GM19351 (cell line): Measurements from ENCODE around the gene EEPD1.
"Not testable (repeated sequence)": the region's sequence is repeated elsewhere in the genome, so short reads cannot be mapped to it uniquely, and the experiment has no call there.

Experiments
- ATAC-seq: cut with Tn5 transposase; IDR thresholded peaks from one replicate; pipeline ENCODE4 v1.9.1; 2021; ENCODE audit warnings: mild to moderate bottlenecking, moderate library complexity; ENCODE audit not compliant: unreplicated experiment

EEPD1 gene

DNA sequence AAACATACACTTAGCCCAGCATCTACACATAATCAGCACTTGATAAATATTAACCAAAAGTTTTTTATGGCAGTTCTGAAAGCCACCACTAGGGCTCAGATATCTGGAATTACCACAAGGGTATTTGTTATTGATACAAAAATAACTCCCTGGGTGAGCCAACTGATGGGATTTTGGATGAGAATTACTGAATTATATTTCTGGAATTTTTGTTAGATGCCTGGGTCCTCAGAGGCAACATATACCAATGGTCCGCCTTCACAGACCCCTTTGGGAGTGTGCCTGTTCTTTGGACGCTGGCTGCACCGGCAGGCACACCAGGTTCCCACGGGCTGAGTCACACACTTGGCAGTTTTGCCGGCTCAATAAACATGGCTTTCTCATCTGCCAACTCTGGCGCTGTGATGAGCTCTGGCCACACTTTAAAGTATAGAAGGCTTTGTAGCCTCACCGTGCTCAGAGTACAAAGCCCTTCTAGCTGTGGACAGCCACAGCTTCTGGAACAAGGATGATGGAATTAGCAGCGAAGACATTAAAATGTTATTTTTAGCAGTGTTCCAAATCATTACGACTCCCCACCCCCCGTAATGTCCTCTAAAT is 24.5 kb upstream of the EEPD1 start:
- ATAC-seq: no peak

DNA sequence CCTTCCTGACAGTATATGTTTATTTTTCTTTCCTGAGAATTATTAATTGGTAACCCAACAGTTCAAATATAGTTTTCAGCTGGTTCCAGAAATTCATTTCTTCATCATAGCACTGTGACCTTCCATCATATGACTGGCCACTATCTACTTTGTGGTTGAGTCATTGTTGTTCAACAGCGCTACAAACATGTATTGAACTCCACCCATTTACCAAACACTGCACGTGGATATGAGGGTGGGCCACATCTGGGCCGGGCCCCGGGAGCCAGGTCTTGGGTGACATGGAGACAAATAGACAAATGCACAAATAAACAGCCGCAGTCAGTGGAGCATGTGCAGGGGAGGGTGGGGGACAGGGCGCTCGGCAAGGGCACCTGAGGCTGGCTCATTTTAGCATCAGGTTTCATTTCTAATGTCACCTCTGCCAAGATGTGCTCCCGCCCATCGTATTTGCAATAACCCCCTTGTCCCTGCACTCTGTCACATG is 24.0 kb upstream of the EEPD1 start:
- no peak for ATAC-seq

DNA sequence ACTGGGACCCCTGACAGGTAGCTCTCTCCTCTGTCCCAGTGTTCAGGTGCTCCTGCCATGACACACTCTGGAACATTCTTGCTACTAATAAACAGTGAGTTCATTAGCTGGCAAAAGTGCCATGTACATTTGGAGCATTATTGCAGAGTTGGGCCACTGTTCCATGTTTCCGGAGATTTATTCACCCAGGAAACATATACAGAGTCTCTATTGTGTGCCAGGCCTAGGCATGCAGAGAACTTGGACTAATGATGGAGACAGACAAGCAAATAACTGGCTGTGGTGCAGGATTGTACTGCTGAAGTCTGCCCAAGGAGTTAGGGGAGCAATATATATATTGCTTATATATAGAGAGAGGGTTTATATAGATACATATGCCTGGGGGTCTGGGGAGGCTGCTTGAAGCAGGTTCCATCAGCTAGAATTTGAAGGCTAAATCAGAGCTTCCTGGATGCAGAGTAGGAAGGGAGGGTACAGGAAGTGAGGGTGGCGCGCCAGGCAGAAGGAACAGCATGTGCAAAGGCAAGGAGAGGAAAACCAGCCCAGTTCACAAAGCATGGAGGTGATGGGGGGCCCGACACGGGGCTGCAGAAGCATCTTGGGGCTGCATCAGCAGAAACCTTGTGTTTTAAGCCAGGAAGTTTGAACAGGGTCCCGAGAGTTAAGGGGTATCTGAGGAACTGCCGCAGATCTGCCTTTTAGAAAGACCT is 22.7 kb upstream of the EEPD1 start:
- ATAC-seq: no peak

DNA sequence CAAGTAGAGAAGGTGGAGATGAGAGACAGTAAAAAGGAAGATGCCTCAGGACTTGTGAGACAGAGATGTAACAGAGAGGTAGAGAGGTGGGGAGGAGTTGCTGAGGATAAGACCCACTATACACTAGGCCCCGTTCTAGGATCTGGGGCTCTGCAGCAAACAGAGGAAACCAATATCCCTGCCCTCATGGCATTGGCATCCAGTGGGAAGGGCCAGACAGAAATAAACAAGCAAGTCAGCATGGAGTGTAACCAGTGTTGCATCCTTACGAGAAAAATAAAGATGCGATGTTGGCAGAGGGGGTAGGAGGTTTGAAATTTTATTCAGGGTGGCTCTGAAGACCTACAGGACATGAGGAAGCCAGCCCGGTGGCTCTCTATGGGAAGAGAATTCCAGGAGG is 22.0 kb upstream of the EEPD1 start:
- ATAC-seq: no peak

DNA sequence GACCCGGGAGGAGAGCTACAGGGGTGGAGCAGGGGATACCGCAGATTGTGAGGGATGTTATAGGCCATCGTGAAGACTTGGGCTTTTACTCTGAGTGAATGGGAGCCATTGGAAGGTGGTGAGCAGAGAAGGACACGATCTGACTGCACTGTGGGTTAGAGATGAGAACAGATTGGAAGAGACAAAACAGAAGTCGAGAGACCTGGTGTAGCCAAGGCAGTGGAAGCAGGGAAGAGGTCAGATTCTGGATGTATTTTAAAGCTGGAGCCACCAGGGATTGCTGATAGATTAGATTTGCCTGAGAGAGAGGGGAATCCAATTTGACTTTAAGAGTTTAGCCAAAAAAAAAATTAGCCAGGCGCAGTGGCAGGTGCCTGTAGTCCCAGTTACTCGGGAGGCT is 21.6 kb upstream of the EEPD1 start:
- no peak for ATAC-seq

DNA sequence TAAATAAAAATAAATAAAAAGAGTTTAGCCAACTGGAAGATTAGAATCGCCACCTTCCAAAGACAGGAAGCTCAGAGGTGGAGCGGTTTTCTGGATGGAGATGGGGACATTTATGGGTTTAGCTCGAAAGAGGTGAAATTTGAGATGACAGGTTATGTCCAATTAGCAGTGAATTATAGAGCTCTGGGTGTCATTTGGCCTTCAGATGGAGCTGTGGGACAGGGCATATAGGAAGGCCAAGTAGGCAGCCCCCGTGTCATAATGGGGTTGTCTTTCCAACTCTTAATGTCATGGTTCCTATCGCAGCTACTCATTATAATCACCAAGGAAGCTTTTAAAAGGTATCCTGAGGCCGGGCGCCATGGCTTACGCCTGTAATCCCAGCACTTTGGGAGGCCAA is 21.0 kb upstream of the EEPD1 start:
- no peak for ATAC-seq

DNA sequence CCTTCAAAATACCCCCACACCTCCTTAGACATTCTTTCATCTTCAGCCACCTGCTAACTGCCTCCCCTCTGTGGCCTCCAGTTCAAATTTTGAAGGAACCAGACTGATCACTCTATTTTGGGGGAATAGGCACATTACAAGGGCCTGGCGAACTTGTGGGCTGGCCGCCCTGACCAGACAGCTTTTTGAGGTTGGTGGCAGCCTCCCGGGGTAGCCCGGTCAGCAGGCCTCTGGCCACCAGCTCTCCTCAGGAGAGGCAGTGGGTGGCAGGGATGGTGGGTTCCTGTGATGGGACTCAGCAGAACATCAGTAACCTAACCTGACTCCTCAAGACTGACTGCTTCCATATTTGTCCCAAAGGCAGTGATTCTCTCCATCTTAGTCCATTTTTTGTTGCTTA is 17.4 kb upstream of the EEPD1 start:
- ATAC-seq: no peak

DNA sequence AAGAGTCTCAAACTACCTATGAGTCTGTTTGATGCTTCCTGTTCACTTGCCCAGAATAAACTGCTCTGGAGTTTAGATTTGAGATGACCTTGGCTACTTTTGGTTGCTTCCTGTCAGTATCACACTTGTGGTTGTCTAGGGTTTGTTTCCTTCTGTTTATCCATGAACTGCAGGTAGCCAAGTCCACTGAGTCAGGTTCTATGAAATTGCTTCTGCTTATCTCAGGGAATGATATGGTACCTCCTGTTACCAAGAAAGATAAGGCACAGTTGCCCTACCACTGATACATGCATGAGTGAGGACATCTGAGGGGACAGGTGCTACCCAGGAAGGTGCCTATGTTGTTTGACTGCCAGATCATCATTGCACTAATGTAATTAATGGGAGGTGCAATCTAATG is 15.8 kb upstream of the EEPD1 start:
- ATAC-seq: no peak

DNA sequence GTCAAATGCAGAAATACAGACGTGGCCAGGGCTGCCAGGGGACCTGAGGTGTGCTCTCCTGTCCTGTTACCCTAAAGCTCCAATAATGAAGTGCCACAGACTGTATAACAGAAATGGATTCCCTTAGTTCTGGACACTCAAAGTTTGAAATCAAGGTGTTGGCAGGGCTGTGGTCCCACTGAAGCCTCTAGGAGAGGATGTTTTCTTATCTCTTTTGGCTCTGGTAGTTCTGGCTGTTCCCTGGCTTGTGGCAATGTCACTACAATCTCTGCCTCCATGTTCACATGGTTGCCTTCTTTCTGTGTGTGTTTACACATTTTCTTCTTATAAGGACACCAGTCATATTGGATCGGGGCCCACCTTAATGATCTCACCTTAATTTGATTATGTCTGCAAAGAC is 15.3 kb upstream of the EEPD1 start:
- no peak for ATAC-seq

DNA sequence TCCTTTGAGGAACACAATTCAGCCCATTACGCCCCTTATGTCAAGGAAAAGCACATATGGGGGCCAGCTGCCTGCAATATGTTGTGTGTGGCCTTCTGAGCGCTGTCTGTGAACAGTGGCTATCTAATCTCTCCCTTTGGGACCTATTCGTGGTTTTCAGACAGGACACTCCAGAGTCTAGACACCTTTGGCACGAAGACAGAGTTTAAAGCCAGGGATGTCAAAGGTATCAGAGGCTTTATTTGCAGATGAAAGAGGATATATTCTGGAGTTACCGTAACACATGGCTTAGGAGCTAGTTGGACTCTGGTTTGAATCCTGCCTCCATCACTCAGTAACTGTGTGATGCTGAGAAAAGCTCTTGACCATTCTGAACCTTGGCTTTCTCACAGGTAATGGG is 14.8 kb upstream of the EEPD1 start:
- ATAC-seq: no peak

DNA sequence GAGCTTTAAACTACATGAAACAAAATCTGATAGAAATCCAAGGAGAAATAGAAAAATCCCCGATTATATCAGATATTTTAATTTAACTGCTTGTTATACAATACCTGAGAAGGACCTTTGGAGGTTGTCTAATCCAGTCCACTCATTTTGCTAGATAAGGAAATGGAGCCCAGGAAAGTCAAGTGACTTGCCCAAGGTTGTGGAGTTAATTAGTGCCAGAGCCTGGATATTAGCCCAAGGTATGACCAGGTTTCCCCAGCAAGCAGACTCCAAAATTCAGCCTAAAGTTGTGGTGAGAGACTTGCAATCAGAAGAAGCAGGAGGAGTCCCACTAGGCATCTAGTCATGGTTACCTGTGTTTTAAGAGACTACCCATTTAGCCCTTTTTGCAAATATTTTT is 11.7 kb upstream of the EEPD1 start:
- no peak for ATAC-seq

DNA sequence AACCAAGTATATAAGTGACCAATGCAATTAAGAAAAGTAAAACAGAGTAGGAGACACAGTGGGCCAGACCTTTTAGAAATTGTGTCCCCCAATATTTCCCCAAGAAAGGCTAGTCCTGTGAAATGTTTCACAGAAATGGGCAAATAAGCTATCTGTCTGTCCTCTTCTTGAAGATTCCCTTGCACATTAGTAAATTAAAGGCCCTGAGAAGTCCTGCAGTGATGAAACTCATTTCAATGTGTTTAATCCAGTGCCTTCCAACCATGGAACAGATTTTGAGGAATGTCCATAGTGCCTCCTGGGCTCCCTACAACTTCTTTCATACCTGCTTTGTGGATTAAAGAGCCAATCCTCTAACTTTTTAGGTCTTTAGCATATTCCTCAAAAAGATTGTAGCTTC is 11.2 kb upstream of the EEPD1 start:
- no peak for ATAC-seq

DNA sequence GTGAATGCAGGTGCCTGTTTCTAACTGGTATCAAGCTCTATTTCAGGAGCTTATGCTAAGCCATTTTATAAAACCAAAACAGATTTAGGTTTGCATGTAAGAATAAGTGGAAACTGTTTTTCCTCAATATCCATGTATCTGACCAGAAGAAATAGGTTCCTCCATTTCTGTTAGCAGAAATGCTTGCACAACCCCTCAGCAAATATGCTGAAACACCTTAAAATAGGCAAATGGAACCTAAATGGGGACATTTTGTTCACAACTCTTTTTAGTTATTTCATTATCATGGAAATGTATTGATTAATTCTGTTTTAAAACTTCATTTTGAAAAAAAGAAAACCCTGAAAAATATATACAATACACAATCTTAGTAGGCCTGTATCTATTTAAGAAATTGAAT is 8.9 kb upstream of the EEPD1 start:
- no peak for ATAC-seq

DNA sequence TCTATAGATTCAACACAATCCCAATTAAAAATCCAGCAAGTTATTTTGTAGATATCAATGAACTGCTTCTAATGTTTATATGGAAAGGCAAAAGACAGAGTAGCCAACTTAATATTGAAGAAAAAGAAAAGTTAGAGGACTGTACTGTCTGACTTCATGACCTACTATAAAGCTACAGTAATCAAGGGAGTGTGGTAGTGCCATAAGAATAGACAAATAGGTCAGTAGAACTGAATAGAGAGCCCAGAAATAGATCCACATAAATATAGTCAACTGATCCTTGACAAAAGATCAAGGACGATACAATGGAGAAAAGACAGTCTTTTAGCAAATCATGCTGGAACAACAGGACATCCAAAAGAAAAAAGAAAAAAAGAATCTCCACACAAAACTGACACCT is 7.4 kb upstream of the EEPD1 start:
- no peak for ATAC-seq

DNA sequence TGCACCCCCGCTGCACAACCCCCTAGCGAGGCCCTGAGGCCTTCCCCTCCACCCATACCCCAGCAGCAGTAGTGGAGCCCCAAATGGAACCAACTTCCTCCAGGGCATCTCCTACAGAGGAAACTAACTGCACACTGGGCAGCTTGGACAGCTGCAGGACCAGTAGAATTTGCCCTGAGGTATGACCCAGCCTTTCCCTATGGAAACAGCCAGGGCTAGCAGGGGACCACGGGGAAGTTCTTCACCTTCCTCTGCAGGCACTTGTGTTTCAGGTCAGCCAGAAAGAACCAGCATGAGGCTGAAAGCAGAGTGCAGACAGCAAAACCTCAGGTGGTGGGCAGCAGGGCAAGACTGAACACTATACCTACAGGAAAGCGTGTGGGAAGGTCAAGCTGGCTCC is 5.7 kb upstream of the EEPD1 start:
- no peak for ATAC-seq

DNA sequence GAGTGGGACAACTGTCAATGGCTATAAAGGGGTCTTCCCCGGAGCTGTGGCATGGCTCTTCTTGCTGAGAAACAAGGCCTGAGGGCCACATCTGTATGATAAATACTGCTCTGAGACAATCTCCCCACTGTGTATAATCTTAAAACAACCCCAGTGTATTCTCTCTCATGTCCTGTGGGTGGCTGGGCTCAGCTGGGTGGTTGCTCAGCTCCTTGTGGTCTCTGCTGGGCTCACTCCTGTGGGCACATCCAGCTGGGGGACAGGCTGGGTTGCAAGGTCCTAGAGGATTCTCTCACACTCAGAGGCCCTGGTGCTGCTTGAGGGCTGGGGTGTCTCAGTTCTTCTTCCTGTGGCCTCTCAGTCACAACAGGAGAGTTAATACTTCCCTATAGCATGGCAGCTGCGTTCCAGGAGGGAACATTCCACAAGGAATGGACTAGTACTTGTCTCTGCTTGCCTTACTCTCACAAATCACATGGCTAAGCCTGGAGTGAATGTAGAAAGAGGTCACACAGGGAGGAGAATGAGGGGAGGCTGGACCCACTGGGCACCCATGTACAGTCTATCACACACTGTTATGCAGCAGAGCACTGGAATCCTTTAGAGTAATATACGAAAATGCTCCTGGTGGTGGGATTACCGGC is 4.5 kb upstream of the EEPD1 start:
- ATAC-seq: no peak

DNA sequence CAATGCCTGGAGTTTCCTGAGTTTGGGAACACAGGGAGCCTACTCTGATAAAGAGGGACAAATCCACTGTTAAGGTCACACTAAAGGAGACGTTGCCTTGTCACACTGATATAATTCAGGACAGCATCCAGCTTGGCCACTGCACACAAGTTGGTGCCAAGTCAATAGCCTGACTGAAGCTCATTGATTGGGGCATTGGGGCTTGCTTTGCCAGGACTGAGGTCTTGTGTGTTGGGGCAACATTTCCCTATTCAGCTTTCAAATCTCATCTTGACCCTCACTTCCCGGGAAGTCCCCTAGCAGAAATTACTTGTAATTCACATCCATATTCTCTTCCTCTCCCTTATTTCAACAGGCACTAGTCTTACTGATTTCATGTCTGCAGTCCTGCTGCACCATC is 3.8 kb upstream of the EEPD1 start:
- ATAC-seq: not testable (repeated sequence)

DNA sequence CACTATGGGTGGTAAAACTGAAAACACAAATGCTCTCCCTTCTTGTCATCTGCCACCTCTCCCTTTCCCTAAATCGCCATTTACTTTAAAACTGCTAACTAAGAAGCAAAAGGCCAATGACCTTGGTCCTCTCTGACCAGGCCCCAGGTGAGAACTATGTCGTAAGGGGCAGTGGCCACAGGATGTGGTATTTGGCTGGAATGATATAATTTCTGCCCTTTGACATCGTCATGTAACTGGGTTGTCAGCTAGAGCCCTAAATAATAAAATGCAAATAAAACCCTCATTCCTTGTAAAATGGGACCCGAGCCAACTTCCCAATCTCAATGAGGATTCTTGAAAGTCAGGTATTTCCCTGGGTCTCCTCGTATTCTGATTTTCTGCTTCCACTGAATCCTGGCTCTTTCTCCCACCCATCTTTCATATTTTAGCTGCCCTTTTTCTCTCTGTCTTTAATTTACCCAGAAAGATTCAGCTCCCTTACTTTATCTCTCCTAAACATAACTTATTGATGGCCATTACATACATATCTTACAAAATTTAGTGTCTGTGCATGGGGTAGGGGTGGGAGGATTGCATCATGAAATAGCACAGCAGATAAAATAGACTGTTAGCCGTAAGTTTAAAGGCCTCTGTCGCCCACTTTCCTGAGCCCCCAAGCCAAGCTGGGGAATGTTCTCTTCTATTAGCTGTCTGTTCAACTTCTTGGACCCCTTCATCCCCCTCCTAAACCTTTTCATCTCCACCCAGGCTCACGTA is 3.2 kb upstream of the EEPD1 start:
- ATAC-seq: no peak

DNA sequence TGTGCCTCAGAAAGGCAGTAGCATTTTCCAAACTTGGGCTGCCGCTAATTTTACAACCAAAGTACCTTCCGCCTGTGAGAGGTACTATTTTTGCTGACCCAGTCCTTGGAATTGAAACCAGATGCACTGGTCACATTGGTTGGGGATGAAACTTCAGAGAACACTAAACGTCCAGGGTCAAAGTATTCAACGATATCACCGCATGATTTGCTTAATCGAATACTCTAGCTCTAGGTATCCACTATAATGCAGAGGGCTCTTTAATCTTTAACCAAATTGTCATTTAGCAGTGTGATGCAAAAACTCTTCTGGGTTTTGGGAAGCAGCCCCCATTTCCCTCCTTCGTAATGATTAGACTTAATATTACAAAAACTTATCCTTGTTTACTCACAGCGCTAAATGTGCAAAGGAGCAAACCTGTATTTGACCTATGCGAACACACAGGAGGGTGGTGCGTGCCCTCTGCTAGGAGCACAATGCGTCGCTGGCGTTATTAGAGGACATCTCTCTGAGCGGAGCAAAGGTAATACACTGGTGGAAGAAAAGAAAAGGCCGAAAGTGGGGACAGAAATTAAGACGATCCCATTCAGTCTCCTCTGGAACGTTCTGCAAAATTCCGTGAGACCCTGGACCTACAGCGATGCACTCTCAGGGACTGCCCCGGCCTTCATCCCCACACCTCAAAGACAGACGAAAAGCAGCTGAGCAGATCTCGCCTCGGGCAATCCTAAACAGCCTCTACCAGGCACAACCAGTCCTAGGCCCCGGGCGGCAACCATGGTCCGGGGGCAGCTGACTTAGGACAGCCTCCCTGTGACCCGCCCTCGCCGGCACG is 916 bp upstream of the EEPD1 start:
- ATAC-seq: no peak

DNA sequence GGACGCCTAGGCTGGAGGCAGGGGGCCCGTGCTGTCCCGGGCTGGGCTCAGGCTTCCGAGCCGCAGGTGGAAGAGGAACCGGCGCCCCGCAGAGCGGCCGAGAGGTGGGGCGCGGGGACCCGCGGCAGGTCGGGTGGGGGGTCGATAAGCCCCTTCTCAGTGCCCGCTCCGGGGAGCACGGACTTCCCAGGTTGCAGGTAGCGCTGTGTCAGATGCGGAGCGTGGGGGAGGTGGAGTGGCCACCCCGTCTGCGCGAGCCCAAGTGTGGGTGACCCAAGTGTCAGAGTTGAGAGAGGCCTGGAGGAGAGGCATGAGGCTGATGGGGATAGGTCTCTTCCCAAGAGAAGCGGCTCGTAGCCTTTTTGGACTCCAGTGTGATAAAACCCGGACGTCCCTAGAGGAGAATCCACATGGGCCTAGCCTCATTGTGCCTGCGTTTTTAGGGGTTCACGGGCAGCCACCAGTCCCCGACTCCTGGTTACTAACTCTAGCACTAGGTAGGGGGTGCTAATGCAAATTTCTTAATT is 580 bp downstream of the EEPD1 start:
- ATAC-seq: peak; percentile 8
